Activated naive CD8-positive, alpha-beta T cell (primary cell): ENCODE measurements around the gene HSF2BP.
"Not testable (repeated sequence)": the region's sequence is repeated elsewhere in the genome, so short reads cannot be mapped to it uniquely, and the experiment has no call there.

Experiments used
- H3K27ac Mint-ChIP-seq: one replicate; pipeline ENCODE4 v1.8.0; 2021; ENCODE audit warnings: mixed read lengths
- H3K27me3 Mint-ChIP-seq: one replicate; pipeline ENCODE4 v1.8.0; 2021; ENCODE audit warnings: mixed read lengths
- H3K36me3 Mint-ChIP-seq: one replicate; pipeline ENCODE4 v1.8.0; 2021; ENCODE audit warnings: mixed read lengths
- H3K4me1 Mint-ChIP-seq: one replicate; pipeline ENCODE4 v1.8.0; 2021; ENCODE audit warnings: low read depth, mixed read lengths
- H3K4me3 Mint-ChIP-seq: one replicate; pipeline ENCODE4 v1.8.0; 2021; ENCODE audit warnings: mild to moderate bottlenecking, mixed read lengths
- H3K9me3 Mint-ChIP-seq: one replicate; pipeline ENCODE4 v1.8.0; 2021; ENCODE audit warnings: low read depth, mixed read lengths

HSF2BP gene

DNA sequence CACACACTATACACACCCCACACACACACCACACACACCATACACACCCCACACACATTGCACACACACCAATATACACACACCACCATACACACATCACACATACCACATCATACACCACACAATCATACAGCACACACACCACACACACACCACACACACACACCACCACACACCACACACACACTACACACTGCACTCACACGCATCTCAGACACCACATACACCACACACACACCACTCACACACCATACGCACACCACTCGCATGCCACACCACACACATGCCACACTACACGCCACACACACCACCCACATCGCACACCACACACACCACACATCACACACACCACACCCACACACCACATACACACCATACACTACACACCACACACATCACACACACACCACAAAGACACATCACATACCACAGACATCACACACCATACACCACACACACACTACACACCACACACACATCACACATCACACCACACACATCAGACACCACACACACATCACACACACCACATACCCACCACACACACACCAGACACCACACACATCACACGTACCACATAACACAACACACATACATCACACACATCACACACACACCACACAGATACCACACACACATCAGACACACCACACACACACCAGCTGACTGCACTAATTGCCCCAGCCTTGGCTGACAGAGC lies 54.6 kb downstream of the HSF2BP start:
- H3K9me3 Mint-ChIP-seq, result no peaks in the 10 kb centered on the region
- H3K4me3 Mint-ChIP-seq, result no peak overlapping the region
- peaks cover 13% of the 10 kb centered on the region for H3K4me1 Mint-ChIP-seq
- H3K36me3 Mint-ChIP-seq, result no peaks in the 10 kb centered on the region
- no peak overlapping the region for H3K27ac Mint-ChIP-seq
- no peaks in the 10 kb centered on the region for H3K27me3 Mint-ChIP-seq

- Mint-ChIP-seq H3K27ac (no peak overlapping the region), H3K9me3 (no peaks in the 10 kb centered on the region), H3K4me1 (peaks cover 13% of the 10 kb centered on the region), H3K36me3 (no peaks in the 10 kb centered on the region), H3K4me3 (no peak overlapping the region), H3K27me3 (no peaks in the 10 kb centered on the region)
Measured at GRCh38 chr21:43603641-43604504, 55.4 kb downstream of the HSF2BP start.

GRCh38 chr21:43603233-43603626 lies 56.1 kb downstream of the HSF2BP start:
- no peak overlapping the region for H3K4me3 Mint-ChIP-seq
- H3K27me3 Mint-ChIP-seq, result no peaks in the 10 kb centered on the region
- no peaks in the 10 kb centered on the region for H3K36me3 Mint-ChIP-seq
- H3K27ac Mint-ChIP-seq, result no peak overlapping the region
- peaks cover 13% of the 10 kb centered on the region for H3K4me1 Mint-ChIP-seq
- no peaks in the 10 kb centered on the region for H3K9me3 Mint-ChIP-seq

DNA sequence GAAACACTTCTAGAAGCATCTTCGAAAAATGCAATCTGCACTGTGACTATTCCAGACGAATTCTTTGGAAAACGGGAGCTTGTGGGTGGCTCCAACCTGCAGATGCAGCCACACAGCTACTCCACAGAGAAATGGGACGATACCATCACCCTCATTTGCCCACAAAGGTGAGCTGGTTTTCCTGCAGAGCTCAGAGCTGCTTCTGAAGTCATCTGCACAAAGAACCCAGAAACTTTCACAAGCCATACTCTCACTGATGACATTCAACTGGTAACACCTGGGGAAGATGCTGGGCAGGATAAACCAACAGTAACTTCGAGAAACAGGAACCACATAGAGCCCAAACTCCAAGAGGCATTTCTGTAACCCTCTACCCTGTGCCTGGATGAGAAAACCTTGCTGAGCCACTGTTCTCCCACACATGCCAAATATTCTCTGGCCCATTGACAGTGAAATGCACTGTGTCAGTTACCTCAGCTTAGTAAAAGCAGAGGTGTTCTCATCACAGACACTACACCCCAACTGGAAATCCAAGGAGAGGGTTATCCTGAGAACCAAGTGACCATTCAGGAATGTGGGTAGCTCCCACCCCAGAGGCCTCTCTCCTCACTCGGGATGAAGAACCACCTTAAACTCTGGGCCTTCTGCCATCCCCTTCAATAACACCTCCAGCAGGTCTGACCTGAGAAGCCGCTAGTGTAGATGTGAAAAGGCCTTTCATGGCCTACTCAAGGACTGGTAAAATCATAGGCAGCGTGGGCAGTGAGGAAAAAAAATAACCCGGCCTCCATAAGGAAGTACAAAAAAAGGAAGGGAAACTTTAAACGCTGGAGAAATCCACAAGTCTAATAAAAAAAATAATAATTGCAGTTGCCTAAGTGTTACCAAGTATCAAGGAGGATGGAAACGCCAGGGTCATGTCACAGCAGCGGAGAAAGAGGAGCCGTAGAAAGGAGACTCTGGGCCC lies 56.7 kb downstream of the HSF2BP start:
- H3K9me3 Mint-ChIP-seq, result no peaks in the 10 kb centered on the region
- no peaks in the 10 kb centered on the region for H3K36me3 Mint-ChIP-seq
- H3K4me3 Mint-ChIP-seq, result no peak overlapping the region
- H3K4me1 Mint-ChIP-seq, result peaks cover 13% of the 10 kb centered on the region
- no peak overlapping the region for H3K27ac Mint-ChIP-seq
- no peaks in the 10 kb centered on the region for H3K27me3 Mint-ChIP-seq

- H3K9me3 Mint-ChIP-seq, result no peaks in the 10 kb centered on the region
- H3K27me3 Mint-ChIP-seq, result no peaks in the 10 kb centered on the region
- peaks cover 13% of the 10 kb centered on the region for H3K4me1 Mint-ChIP-seq
- H3K27ac Mint-ChIP-seq, result no peak overlapping the region
- H3K36me3 Mint-ChIP-seq, result no peaks in the 10 kb centered on the region
- no peak overlapping the region for H3K4me3 Mint-ChIP-seq
Measured at GRCh38 chr21:43600642-43601402, 58.5 kb downstream of the HSF2BP start.

GRCh38 chr21:43599728-43600127 lies 59.6 kb downstream of the HSF2BP start:
- H3K36me3 Mint-ChIP-seq, result no peaks in the 10 kb centered on the region
- H3K9me3 Mint-ChIP-seq, result no peaks in the 10 kb centered on the region
- peaks cover 13% of the 10 kb centered on the region for H3K4me1 Mint-ChIP-seq
- no peak overlapping the region for H3K4me3 Mint-ChIP-seq
- H3K27ac Mint-ChIP-seq, result no peak overlapping the region
- no peaks in the 10 kb centered on the region for H3K27me3 Mint-ChIP-seq

DNA sequence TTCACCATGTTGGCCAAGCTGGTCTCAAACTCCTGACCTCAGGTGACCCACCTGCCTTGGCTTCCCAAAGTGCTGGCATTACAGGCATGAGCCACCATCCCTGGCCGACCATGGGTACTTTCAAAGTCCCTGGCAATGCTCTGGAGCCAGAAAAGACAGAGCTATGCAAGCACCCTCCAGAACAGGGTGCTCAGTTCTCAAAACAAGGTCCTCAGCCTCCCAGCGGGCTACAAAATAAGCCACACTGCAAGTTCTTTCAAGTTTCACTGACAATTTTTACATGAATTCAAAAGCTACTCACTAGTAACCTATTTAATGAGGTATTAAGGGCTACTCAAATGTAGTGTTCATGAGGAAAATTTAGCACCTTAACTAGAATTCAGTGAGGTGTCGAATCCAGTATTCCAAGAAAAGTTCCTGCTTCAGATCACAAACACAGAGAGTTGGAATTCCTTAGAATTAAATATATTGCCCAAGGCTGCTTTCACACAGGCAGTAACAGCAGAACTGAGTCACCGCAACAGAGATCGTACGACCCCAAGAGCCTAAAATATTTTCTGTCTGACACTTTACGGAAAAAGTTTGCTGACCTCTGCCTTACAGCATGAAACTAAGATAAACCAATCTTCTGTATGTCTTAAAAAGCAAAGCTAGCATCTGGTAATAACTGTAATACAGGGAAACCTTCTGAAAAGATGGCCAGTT lies 60.7 kb downstream of the HSF2BP start:
- Mint-ChIP-seq H3K4me1 (peaks cover 13% of the 10 kb centered on the region), H3K4me3 (no peak overlapping the region), H3K27me3 (no peaks in the 10 kb centered on the region), H3K27ac (no peak overlapping the region), H3K9me3 (no peaks in the 10 kb centered on the region), H3K36me3 (no peaks in the 10 kb centered on the region)

DNA sequence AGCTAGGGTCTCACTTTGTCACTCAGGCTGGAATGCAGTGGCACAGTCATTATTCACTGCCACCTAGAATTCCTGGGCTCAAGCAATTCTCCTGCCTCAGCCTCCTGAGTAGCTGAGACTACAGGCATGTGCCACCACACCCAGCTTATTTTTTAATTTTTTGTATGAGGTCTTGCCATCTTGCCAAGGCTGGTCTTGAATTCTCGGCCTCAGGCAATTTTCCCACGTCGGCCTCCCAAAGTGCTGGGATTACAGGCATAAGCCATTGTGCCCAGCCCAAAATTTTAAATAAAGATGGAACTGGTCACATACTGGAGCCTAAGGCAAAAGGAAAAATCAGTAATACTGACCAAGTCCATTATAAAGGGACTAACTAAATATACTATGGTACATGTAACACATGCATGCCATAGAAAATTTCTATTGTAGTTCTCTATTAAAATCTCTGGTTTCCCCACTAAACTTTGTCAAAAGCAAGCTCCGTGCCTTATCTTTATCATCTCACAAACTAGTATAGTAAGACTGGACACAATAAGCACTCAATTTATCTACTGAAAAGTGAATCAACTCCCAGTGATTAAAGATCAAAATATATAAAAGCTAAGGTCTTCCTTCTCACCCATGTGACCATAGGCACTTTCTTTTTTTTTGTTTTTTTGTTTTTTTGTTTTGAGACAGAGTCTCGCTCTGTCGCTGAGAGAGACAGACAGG lies 61.6 kb downstream of the HSF2BP start:
- Mint-ChIP-seq H3K27ac (no peak overlapping the region), H3K27me3 (no peaks in the 10 kb centered on the region), H3K36me3 (no peaks in the 10 kb centered on the region), H3K9me3 (no peaks in the 10 kb centered on the region), H3K4me3 (no peak overlapping the region), H3K4me1 (peaks cover 13% of the 10 kb centered on the region)

DNA sequence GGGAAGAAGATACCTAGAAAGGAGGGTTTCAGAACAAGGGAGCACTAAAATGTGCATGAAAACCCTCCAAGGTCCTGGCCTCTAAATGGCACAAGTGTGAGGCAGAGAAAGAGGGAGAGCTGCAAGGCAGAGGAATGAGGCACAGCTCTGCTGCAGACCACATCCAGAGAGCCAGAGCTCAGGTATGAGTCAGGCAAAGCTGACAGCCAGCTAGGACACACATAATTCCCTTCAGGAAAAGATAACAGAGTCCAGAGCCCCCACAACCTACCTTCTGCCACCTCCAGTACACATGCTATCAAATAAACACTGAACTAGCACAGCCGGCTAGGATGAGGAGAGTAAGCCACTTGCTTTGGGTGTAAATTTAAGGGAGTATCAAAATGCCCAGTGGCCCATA lies 62.2 kb downstream of the HSF2BP start:
- Mint-ChIP-seq H3K27ac (no peak overlapping the region), H3K27me3 (no peaks in the 10 kb centered on the region), H3K4me3 (no peak overlapping the region), H3K36me3 (no peaks in the 10 kb centered on the region), H3K9me3 (no peaks in the 10 kb centered on the region), H3K4me1 (peaks cover 9% of the 10 kb centered on the region)

GRCh38 chr21:43596616-43597015 lies 62.7 kb downstream of the HSF2BP start:
- H3K4me1 Mint-ChIP-seq, result peaks cover 4% of the 10 kb centered on the region
- no peaks in the 10 kb centered on the region for H3K27me3 Mint-ChIP-seq
- no peaks in the 10 kb centered on the region for H3K9me3 Mint-ChIP-seq
- H3K4me3 Mint-ChIP-seq, result no peak overlapping the region
- no peaks in the 10 kb centered on the region for H3K36me3 Mint-ChIP-seq
- no peak overlapping the region for H3K27ac Mint-ChIP-seq

GRCh38 chr21:43595769-43596168 lies 63.5 kb downstream of the HSF2BP start:
- H3K4me3 Mint-ChIP-seq, H3K36me3 Mint-ChIP-seq, H3K9me3 Mint-ChIP-seq, H3K27me3 Mint-ChIP-seq, H3K27ac Mint-ChIP-seq, H3K4me1 Mint-ChIP-seq: not testable (repeated sequence)

DNA sequence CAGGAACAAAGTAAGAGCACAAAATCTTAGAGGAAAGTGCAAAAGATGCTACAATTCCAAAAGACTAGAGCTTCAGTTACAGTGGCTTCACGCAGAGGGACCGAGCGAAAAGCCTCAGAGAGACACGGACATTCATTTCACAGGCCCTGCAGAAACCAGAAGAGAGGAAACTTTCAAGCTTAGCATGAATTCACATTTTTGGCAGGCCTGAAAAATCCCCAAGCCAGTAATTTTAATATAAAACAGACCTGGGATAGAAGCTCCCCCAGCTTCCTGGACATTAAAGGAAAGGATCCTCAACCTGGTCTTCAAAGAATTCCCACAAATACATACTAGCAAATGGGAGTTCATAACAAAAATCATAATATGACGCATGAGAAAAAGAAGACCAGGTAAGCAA lies 66.2 kb downstream of the HSF2BP start:
- H3K9me3 Mint-ChIP-seq, result no peaks in the 10 kb centered on the region
- H3K36me3 Mint-ChIP-seq, result no peaks in the 10 kb centered on the region
- no peak overlapping the region for H3K4me3 Mint-ChIP-seq
- H3K27ac Mint-ChIP-seq, result no peak overlapping the region
- no peaks in the 10 kb centered on the region for H3K4me1 Mint-ChIP-seq
- H3K27me3 Mint-ChIP-seq, result no peaks in the 10 kb centered on the region

DNA sequence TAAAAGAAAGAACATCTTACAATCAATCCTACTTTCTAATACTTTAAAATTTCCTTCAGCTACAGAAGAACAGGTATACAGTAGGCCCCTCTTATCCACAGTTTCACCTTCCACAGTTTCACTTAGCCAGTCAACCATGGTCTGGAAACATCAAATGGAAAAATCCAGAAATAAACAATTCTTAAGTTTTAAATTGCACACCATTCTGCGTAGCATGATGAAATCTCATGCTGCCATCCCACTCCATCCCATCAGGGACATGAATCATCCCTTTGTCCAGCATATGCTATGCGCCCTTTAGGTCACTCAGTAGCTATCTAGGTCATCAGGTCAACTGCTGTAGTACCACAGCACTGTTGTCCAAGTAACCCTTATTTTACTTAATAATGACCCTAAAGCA lies 67.7 kb downstream of the HSF2BP start:
- Mint-ChIP-seq H3K9me3 (no peaks in the 10 kb centered on the region), H3K27me3 (no peaks in the 10 kb centered on the region), H3K36me3 (no peaks in the 10 kb centered on the region), H3K27ac (no peak overlapping the region), H3K4me3 (no peak overlapping the region), H3K4me1 (no peaks in the 10 kb centered on the region)
